GM18861 (cell line): ENCODE results near the gene SMARCA1.
"Not testable (repeated sequence)": the region's sequence is repeated elsewhere in the genome, so short reads cannot be mapped to it uniquely, and the experiment has no call there.

Experiments used
- ATAC-seq: cut with Tn5 transposase; IDR thresholded peaks from one replicate; pipeline ENCODE4 v1.9.1; 2021; ENCODE audit not compliant: unreplicated experiment

Gene SMARCA1

GRCh38 chrX:129523079-129523911 lies at the start of gene SMARCA1:
SMARCA1 (minus strand) TSS chrX:129523490; CDS start chrX:129523370, 120 bp downstream.
- ATAC-seq, result no peak

- no peak for ATAC-seq
Measured at GRCh38 chrX:129572422-129572821, 49.1 kb upstream of the SMARCA1 start.

- ATAC-seq, result no peak
Measured at GRCh38 chrX:129568349-129568748, 45.1 kb upstream of the SMARCA1 start.

- no peak for ATAC-seq
Measured at GRCh38 chrX:129566073-129566472, 42.8 kb upstream of the SMARCA1 start.

- no peak for ATAC-seq
Measured at GRCh38 chrX:129565046-129565650, 41.9 kb upstream of the SMARCA1 start.

- not testable (repeated sequence) for ATAC-seq
Measured at GRCh38 chrX:129564345-129564744, 41.1 kb upstream of the SMARCA1 start.

GRCh38 chrX:129561453-129561852 lies 38.2 kb upstream of the SMARCA1 start:
- ATAC-seq, result no peak

GRCh38 chrX:129559783-129560182 lies 36.5 kb upstream of the SMARCA1 start:
- no peak for ATAC-seq

GRCh38 chrX:129557844-129558480 lies 34.7 kb upstream of the SMARCA1 start:
- ATAC-seq, result no peak

- ATAC-seq, result no peak
Measured at GRCh38 chrX:129556806-129557315, 33.6 kb upstream of the SMARCA1 start.

- ATAC-seq, result not testable (repeated sequence)
Measured at GRCh38 chrX:129554816-129555215, 31.5 kb upstream of the SMARCA1 start.

- peak; percentile 96 for ATAC-seq
Measured at GRCh38 chrX:129553619-129554288, 30.5 kb upstream of the SMARCA1 start.

GRCh38 chrX:129549124-129549523 lies 25.8 kb upstream of the SMARCA1 start:
- ATAC-seq, result no peak

GRCh38 chrX:129545408-129545807 lies 22.1 kb upstream of the SMARCA1 start:
- ATAC-seq, result no peak

- no peak for ATAC-seq
Measured at GRCh38 chrX:129544780-129545179, 21.5 kb upstream of the SMARCA1 start.

- no peak for ATAC-seq
Measured at GRCh38 chrX:129540722-129541184, 17.5 kb upstream of the SMARCA1 start.

GRCh38 chrX:129540068-129540653 lies 16.9 kb upstream of the SMARCA1 start, which contains the start of gene OCRL:
OCRL (plus strand) TSS chrX:129540259; CDS start chrX:129540440, 181 bp downstream.
- peak; percentile 93 for ATAC-seq

- ATAC-seq, result no peak
Measured at GRCh38 chrX:129534816-129535578, 11.7 kb upstream of the SMARCA1 start.

- no peak for ATAC-seq
Measured at GRCh38 chrX:129531132-129531531, 7.8 kb upstream of the SMARCA1 start.

GRCh38 chrX:129530410-129530809 lies 7.1 kb upstream of the SMARCA1 start:
- ATAC-seq, result no peak
